Heart left ventricle (tissue), 16 donors: Measurements from ENCODE around the gene TRIM46. TPM values are rescaled to one million over a fixed set of nuclear protein-coding genes. Genes with fewer than 3 reads are reported as not detected.
"Not testable (repeated sequence)": the region's sequence is repeated elsewhere in the genome, so short reads cannot be mapped to it uniquely, and the experiment has no call there.

Source experiments
- ATAC-seq, 4 donors: fragments of 200-7000 bp; cut with Tn5 transposase; one replicate each; pipeline ENCODE4 v1.9.1; 2020 to 2022; ENCODE audit warnings: moderate library complexity in 4 of 4, mild to moderate bottlenecking in 3 of 4, moderate number of reproducible peaks in 1 of 4
- DNase-seq, 5 donors: peaks; one replicate each; pipeline ENCODE4 v3.0.0-alpha.2; 2020
- H3K27ac ChIP-seq, 12 donors: fragments of 200-600 bp; sonication (generic) in 4 of 12; one replicate each; pipeline versions ENCODE4 v1.5.0 to v1.8.0; 2016 to 2022; ENCODE audit warnings: mild to moderate bottlenecking in 2 of 12
- H3K27me3 ChIP-seq, 9 donors: fragments of 200-600 bp; sonication (generic) in 2 of 9; one replicate each; pipeline versions ENCODE4 v1.5.1 to v1.8.0; 2016 to 2022; ENCODE audit warnings: mild to moderate bottlenecking in 3 of 9
- H3K36me3 ChIP-seq, 9 donors: fragments of 200-600 bp; sonication (generic) in 2 of 9; one replicate each; pipeline versions ENCODE4 v1.5.0 to v1.8.0; 2018 to 2022; ENCODE audit warnings: mild to moderate bottlenecking in 2 of 9
- H3K4me1 ChIP-seq, 12 donors: fragments of 200-600 bp; sonication (generic) in 4 of 12; one replicate each; pipeline versions ENCODE4 v1.5.0 to v1.8.0; 2016 to 2022; ENCODE audit warnings: mild to moderate bottlenecking in 3 of 12
- H3K4me3 ChIP-seq, 12 donors: fragments of 200-600 bp; sonication (generic) in 4 of 12; one replicate each; pipeline versions ENCODE4 v1.5.0 to v1.8.0; 2017 to 2022; ENCODE audit warnings: mild to moderate bottlenecking in 9 of 12, moderate library complexity in 4 of 12
- H3K9me3 ChIP-seq, 12 donors: fragments of 200-600 bp; sonication (generic) in 4 of 12; one replicate each; pipeline versions ENCODE4 v1.5.0 to v1.8.0; 2016 to 2022; ENCODE audit warnings: mild to moderate bottlenecking in 1 of 12
- POLR2A ChIP-seq, 2 donors: fragments of 450-650 bp; IDR thresholded peaks; one replicate each; pipeline ENCODE4 v1.6.1; 2017; ENCODE audit warnings: antibody characterized with exemption in 2 of 2, mild to moderate bottlenecking in 2 of 2, moderate library complexity in 2 of 2
- WGBS, 4 donors: extraction: QIAGEN DNeasy Blood & Tissue Kit in 2 of 4; methylation state at CpG; one replicate each; pipeline versions ENCODE4 v1.1.5 to v1.1.7; 2013 to 2018; 5-methylcytosine and 5-hydroxymethylcytosine counted together
- intact Hi-C, 10 donors: fragments of 100-400 bp; cut with DNase I; formaldehyde crosslinking; loops; one replicate each; pipeline versions ENCODE4 v1.11.1 to v1.14.2; 2022
- polyA plus RNA-seq, 2 donors: library from polyadenylated mRNA; stranded (reverse); fragments of 200-250 nt; gene quantifications; one replicate each; pipeline ENCODE4 v1.2.3, GENCODE V29; 2013
- total RNA-seq, 9 donors: library from RNA; depleted of rRNA in 2 of 9; stranded (reverse); fragments of >200 nt in 2 of 9; fragmentation: NEBNext Ultra II Directional in 3 of 9; extraction: Animal tissue kit (Norgen Biotek cat#: 25700) in 3 of 9; gene quantifications; one replicate each; pipeline versions ENCODE4 v1.1.0 to v1.2.4, GENCODE V29; 2016 to 2023
- TF ChIP-seq, protein P1 (sequence below), 12 donors: fragments of 200-600 bp; sonication (generic) in 4 of 12; IDR thresholded peaks; one replicate each; pipeline versions ENCODE4 v1.5.0 to v1.8.0; 2018 to 2022; ENCODE audit warnings: antibody characterized with exemption in 12 of 12, mild to moderate bottlenecking in 5 of 12
- donor health status: ischemic (EF 13 %, LVEDD 7.1; RV severe dilation, severe dysfunction).
- donor health status: healthy with polysubstance abuse.
- donor health status: DM: no; HTN: yes; CAD: no.
- donor health status: DM: no; HTN: no; CAD: no.
- donor health status: ischemic (EF 25% LVEDD 6.9; RV normal size, moderate dysfunction).
- donor health status: ischemic (EF 25% LVEDD 5.7; RV mildly dilated, moderate dysfunction).
- donor health status: healthy.
- donor health status: DM: yes; HTN: yes; CAD: no.
- donor health status: ischemic (EF 35%, LVEDD 5.7; RV mildly dilated, moderate dysfunction).
- donor health status: nonischemic (EF 11% LVEDD 7.7; RV severe dilation, severe dysfunction).
- donor health status: DM: yes; HTN: yes; CAD: no.
- donor health status: PGD.
- donor health status: ischemic (EF 29% LVEDD 5.4; RV normal size, mild dysfunction).
- donor health status: nonischemic (EF 23%, LVEDD 6.1; RV moderate dilation, normal function).

TRIM46 gene
- total and polyA plus RNA-seq, 11 donors: 0.04 to 0.41 (median 0.12) TPM; not detected in 5

DNA sequence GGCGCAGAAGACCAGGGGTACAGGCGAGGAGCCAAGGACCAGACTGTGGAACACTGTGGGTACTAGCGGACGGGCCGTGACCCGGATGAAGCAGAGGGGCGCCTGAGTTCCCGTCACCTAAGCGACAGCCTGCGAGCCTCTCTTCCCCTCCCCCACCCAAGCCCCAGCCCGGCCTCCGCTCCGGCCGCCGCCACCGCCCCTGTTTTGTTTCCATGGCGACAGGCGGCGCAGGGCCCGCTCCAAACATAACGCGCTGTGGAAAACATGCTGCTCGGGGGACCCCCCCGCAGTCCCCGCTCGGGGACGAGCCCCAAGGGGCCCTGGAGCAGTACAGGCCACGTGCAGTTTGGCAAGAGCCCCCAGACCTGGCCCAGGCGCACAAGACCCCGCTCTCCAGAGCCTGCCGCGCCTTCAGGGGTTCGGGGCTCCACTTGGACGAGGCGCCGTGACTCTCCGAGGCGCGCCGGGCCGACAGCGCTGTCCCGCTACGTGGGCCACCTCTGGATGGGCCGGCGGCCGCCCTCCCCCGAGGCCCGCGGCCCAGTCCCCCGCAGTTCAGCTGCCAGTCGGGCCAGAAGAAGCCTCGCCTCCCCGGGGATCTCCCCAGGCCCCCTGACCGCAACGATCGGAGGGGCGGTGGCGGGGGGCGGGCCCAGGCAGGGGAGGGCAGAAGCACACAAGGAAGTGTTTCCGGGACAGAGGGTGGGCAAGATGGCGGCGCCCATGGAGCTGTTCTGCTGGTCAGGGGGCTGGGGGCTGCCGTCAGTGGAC, 35.1 kb downstream of the TRIM46 start, which contains the start of gene MTX1:
MTX1 (plus strand) TSS at position 155 of the 771 bp plus-strand sequence; CDS start at position 265, 110 bp downstream.
- ATAC-seq: peak; percentile 78 to 89 (median 87)
- Histone ChIP-seq H3K27ac (peak within 1 kb of the TSS; percentile 95 to 100 (median 100)), H3K4me3 (peak within 1 kb of the TSS; percentile 60 to 94 (median 77)), H3K36me3 (peaks cover 0 to 19% (median 8%) of the 10 kb centered on the region in 9 donors), H3K4me1 (peaks cover 0 to 47% (median 27%) of the 10 kb centered on the region in 12 donors), H3K9me3 (no peaks in the 10 kb centered on the region), H3K27me3 (no peaks in the 10 kb centered on the region)
- TF ChIP-seq POLR2A (IDR thresholded peaks at IDR 0.05): peak in 1 of 2 donors; percentile 49
- TF ChIP-seq, protein P1, sequence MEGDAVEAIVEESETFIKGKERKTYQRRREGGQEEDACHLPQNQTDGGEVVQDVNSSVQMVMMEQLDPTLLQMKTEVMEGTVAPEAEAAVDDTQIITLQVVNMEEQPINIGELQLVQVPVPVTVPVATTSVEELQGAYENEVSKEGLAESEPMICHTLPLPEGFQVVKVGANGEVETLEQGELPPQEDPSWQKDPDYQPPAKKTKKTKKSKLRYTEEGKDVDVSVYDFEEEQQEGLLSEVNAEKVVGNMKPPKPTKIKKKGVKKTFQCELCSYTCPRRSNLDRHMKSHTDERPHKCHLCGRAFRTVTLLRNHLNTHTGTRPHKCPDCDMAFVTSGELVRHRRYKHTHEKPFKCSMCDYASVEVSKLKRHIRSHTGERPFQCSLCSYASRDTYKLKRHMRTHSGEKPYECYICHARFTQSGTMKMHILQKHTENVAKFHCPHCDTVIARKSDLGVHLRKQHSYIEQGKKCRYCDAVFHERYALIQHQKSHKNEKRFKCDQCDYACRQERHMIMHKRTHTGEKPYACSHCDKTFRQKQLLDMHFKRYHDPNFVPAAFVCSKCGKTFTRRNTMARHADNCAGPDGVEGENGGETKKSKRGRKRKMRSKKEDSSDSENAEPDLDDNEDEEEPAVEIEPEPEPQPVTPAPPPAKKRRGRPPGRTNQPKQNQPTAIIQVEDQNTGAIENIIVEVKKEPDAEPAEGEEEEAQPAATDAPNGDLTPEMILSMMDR (IDR thresholded peaks at IDR 0.05): peak in 1 of 12 donors; percentile 12
- 0 to 1% (median 0%) methylated on average over 30 to 64 of the region's 64 CpGs for WGBS, 4 donors
- DNase-seq: peak; percentile 93 to 95 (median 95)
- intact Hi-C loops: loop anchor here in 6 of 10 donors (1.0 to 5.0 kb wide), 5 partner anchors 18 to 114 kb away; partner anchors contain the start of gene RUSC1 (in 1 of the 6)

DNA sequence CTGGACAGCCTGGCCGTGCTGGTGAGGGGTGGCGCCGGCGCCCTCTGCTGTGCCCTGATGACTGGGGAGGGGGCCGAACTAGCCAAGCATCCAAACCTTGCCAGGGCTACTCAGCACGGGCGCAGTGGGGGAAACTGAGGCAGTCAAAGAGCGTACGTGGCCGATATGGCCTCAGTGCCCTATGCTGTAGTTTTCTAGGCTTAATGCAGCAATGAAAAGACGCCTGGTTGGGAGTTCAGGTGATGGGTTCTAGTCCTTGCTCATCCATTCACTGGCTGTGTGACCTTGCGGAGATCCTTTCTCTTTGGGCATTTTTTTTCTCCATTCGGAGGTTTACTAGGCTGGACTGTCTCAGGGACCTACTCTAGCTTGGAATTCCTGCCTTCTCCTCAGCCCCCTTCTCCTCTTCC, 35.7 kb downstream of the TRIM46 start:
- H3K27ac ChIP-seq: peak overlapping the region; percentile 95 to 100 (median 100)
- H3K4me1 ChIP-seq: peaks cover 0 to 47% (median 27%) of the 10 kb centered on the region in 12 donors
- no peak for ATAC-seq
- H3K36me3 ChIP-seq: peaks cover 0 to 18% (median 8%) of the 10 kb centered on the region in 9 donors
- no peaks in the 10 kb centered on the region for H3K9me3 ChIP-seq
- H3K27me3 ChIP-seq: no peaks in the 10 kb centered on the region
- DNase-seq: no peak
- intact Hi-C loops: loop anchor here in 6 of 10 donors (1.0 to 5.0 kb wide), 5 partner anchors 17 to 113 kb away; partner anchors contain the start of gene RUSC1 (in 1 of the 6)
- no peak for TF ChIP-seq POLR2A (IDR thresholded peaks at IDR 0.05)
- TF ChIP-seq, protein P1 (IDR thresholded peaks at IDR 0.05): no peak
- peak overlapping the region; percentile 60 to 94 (median 77) for H3K4me3 ChIP-seq
- 2 to 5% (median 3%) methylated on average over 8 to 13 of the region's 13 CpGs for WGBS, 4 donors

DNA sequence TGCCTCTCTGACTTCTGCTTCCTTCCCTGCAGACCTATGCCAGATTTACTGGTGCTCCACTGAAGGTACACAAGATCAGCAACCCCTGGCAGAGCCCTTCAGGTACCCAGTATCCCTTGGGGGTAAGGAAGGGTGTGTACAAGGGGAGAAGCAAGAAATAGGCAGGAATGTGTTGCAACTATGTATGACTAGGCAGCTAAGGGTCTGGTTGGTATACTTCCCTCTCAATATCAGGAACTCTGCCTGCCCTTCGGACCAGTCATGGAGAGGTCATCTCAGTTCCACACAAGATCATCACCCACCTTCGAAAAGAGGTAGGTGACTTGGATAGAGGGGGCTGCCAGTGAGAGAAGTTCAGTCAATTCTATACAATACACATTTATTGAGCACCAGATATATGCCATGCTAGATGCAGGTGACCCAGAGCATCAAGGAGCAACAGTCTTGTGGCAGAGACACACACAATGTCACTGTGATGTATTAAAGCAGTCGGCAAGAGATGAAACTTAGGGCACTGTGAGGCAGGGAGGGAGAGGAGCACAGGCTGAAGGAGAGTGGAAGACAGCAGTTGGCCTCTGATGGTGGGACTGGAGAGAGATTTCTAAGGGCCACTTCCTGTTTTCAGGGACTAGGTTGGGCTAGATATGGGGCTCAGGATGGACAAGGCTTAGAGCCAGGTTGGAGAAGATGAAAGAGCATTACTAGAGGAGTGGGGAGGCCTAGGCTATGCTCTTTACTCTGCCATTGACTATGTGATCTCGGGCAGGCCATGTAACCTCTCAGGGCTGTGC, 36.9 kb downstream of the TRIM46 start:
- Histone ChIP-seq H3K27me3 (no peaks in the 10 kb centered on the region), H3K9me3 (no peaks in the 10 kb centered on the region), H3K4me1 (peaks cover 0 to 47% (median 27%) of the 10 kb centered on the region in 12 donors), H3K36me3 (peaks cover 0 to 13% (median 8%) of the 10 kb centered on the region in 9 donors), H3K27ac (peak overlapping the region in 4 of 12 donors; percentile 43 to 100 (median 88)), H3K4me3 (peak overlapping the region in 1 of 12 donors; percentile 78)
- DNase-seq (peak in 1 of 5 donors; percentile 4), ATAC-seq (no peak)
- WGBS, 4 donors: 82 to 89% (median 87%) methylated on average over 3 to 4 of the region's 4 CpGs
- TF ChIP-seq POLR2A (IDR thresholded peaks at IDR 0.05): no peak
- TF ChIP-seq, protein P1 (IDR thresholded peaks at IDR 0.05): no peak
- intact Hi-C loops: no loop called here

DNA sequence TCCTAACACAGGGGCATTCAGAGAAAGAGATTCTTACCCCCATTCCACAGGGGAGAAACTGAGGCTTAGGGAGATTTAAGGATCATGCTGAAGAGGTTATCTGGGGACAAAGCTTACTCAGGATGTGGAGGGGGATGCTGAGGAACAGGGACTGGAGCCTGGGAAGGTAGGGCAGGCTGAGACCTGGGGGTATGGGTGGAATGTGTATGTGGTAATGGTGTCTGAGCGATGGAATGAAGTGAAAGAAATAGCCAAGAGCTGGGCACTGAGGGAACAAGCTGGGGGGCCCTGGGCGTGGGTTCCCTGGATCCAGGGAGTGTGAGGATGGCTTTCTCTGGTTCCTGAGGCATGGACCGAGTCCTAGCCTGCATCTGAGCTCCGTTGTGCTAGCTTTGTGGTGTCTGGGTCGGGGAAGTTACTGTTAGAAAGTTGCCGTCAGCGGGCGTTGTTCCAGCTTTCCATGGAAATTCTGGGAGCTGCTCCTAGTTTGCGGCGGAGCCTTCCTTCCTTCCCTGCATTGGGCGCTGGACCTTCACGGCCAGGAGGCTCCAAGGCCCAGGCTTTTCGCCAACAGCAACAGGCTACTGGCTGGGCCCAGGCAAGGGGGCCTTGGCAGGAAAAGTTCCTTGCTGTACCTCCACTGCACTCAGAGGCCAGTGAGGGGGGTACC, 37.9 kb downstream of the TRIM46 start:
- DNase-seq: peak in 3 of 5 donors; percentile 35 to 74 (median 57)
- ATAC-seq, H3K9me3 ChIP-seq, intact Hi-C loops, H3K4me3 ChIP-seq, H3K27me3 ChIP-seq: not testable (repeated sequence)
- Histone ChIP-seq H3K4me1 (peaks cover 0 to 43% (median 27%) of the 10 kb centered on the region in 12 donors), H3K36me3 (peaks cover 0 to 19% (median 8%) of the 10 kb centered on the region in 9 donors), H3K27ac (peak overlapping the region in 3 of 12 donors; percentile 43 to 78 (median 69))
- 51 to 72% (median 64%) methylated on average over 13 of the region's 13 CpGs for WGBS, 4 donors

DNA sequence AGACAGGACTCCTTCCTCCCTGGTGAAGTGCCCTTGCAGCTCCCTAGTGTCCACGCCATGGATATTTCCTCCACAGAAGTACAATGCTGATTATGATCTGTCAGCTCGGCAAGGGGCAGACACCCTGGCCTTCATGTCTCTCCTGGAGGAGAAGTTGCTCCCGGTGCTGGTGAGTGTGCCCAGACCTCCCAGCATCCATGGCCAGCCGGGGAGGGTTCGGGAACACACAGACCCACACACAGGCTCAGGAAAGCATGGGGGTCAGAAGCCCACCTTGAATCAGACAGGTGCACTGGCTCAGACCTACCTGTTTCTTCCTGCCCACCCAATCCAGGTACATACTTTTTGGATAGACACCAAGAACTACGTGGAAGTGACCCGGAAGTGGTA, 38.4 kb downstream of the TRIM46 start:
- H3K27me3 ChIP-seq, H3K4me3 ChIP-seq, H3K9me3 ChIP-seq, ATAC-seq, intact Hi-C loops: not testable (repeated sequence)
- Histone ChIP-seq H3K36me3 (peaks cover 0 to 19% (median 8%) of the 10 kb centered on the region in 9 donors), H3K4me1 (peaks cover 0 to 37% (median 22%) of the 10 kb centered on the region in 12 donors), H3K27ac (peak overlapping the region in 3 of 12 donors; percentile 43 to 69 (median 68))
- 40 to 74% (median 69%) methylated on average over 1 to 7 of the region's 7 CpGs for WGBS, 4 donors
- DNase-seq: peak in 1 of 5 donors; percentile 27

DNA sequence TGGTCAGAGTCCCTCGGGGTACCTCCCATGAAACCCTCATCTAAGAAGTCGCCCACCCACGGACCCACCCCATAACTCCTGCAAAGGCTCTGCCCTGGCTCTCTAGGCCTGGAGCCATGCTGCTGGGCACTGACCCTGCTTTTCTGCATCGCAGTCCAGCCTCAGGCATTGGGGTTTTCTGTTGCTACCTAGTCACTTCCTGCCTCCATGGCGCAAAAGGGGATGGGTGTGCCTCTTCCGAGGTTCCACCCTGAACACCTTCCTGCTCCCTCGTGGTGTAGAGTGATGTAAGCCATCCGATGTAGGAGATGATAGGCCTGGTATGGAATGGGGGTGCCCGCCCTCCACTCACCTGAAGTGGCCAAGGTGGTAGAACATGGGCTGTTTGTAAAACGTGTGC, 41.1 kb downstream of the TRIM46 start:
- peak in 1 of 5 donors; percentile 27 for DNase-seq
- H3K9me3 ChIP-seq, intact Hi-C loops, H3K27ac ChIP-seq, H3K27me3 ChIP-seq, ATAC-seq, H3K4me3 ChIP-seq: not testable (repeated sequence)
- 67 to 78% (median 72%) methylated on average over 4 to 9 of the region's 10 CpGs for WGBS, 4 donors
- Histone ChIP-seq H3K4me1 (peaks cover 0 to 24% (median 7%) of the 10 kb centered on the region in 12 donors), H3K36me3 (peaks cover 0 to 19% (median 8%) of the 10 kb centered on the region in 9 donors)
